Esophagus (tissue), 2 donors: ENCODE results near the gene IKZF4. TPM values are rescaled to one million over a fixed set of nuclear protein-coding genes. Genes with fewer than 3 reads are reported as not detected.

Source experiments
- H3K27ac ChIP-seq, 2 donors: one replicate each; pipeline ENCODE4 v1.5.1; 2013; ENCODE audit warnings: low read depth in 2 of 2, mild to moderate bottlenecking in 2 of 2, inconsistent platforms in 1 of 2, low read length in 1 of 2, moderate library complexity in 1 of 2
- H3K27me3 ChIP-seq, 2 donors: one replicate each; pipeline ENCODE4 v1.6.1; 2013; ENCODE audit warnings: low read length in 2 of 2, control low read depth in 1 of 2, mild to moderate bottlenecking in 1 of 2; ENCODE audit not compliant: insufficient read depth in 2 of 2, control insufficient read depth in 1 of 2
- H3K36me3 ChIP-seq, 2 donors: one replicate each; pipeline ENCODE4 v1.6.1; 2013; ENCODE audit warnings: low read length in 1 of 2; ENCODE audit not compliant: control insufficient read depth in 2 of 2, insufficient read depth in 2 of 2
- H3K4me1 ChIP-seq, 2 donors: one replicate each; pipeline ENCODE4 v1.6.1; 2013; ENCODE audit warnings: low read length in 1 of 2; ENCODE audit not compliant: control insufficient read depth in 2 of 2, insufficient read depth in 2 of 2
- H3K4me3 ChIP-seq, 2 donors: one replicate each; pipeline ENCODE4 v1.5.1; 2013; ENCODE audit warnings: low read length in 2 of 2, mild to moderate bottlenecking in 2 of 2, low read depth in 1 of 2, moderate library complexity in 1 of 2
- H3K9me3 ChIP-seq, 2 donors: one replicate each; pipeline ENCODE4 v1.6.1; 2013; ENCODE audit warnings: mild to moderate bottlenecking in 2 of 2, low read depth in 1 of 2, low read length in 1 of 2, moderate library complexity in 1 of 2; ENCODE audit not compliant: control insufficient read depth in 2 of 2, insufficient read depth in 1 of 2
- WGBS, 2 donors: extraction: QIAGEN DNeasy Blood & Tissue Kit; methylation state at CpG; one replicate each; pipeline ENCODE4 v1.1.7; 2013; 5-methylcytosine and 5-hydroxymethylcytosine counted together
- polyA plus RNA-seq, 2 donors: library from polyadenylated mRNA; stranded (reverse); fragments of 200-250 nt; gene quantifications; one replicate each; pipeline ENCODE4 v1.2.3, GENCODE V29; 2013
- donor health status: healthy with polysubstance abuse.
- donor health status: Bipolar disorder and iron deficiency.

IKZF4 gene
- polyA plus RNA-seq, 2 donors: 1.5 TPM

DNA sequence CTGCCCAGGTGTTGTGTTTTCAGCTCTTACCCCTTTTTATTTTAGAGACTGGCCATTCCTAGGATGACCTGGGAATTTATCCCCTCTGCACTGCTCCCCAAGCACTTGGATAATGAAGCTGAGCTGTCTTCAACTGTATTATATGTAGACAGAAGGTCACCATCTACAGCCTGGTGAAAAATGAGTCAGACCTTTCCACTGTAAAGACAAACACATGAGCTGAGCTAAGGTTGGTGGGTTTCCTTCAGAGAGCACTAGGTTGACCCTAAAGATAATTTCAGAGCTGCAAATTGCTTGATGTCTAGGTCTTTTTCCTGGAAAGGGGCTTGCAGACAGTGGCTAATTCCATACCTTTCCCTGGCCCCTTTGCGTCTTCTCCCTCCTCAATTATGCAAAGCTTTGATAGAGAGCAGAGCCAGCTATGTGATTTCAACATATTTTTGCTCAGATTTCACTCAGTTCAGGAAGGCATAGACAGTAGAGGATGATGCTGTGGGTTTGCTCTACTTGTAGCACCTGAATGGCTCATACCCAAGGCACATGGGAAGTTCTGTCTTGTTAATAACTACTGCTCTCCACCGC is 9.2 kb upstream of the IKZF4 start:
- H3K4me3 ChIP-seq: no peak overlapping the region
- no peaks in the 10 kb centered on the region for H3K36me3 ChIP-seq
- H3K27ac ChIP-seq: no peak overlapping the region
- 90 to 95% methylated on average over 2 of the region's 2 CpGs for WGBS, 2 donors
- no peaks in the 10 kb centered on the region for H3K27me3 ChIP-seq
- no peaks in the 10 kb centered on the region for H3K9me3 ChIP-seq
- H3K4me1 ChIP-seq: peaks cover 0 to 2% of the 10 kb centered on the region in 2 donors

DNA sequence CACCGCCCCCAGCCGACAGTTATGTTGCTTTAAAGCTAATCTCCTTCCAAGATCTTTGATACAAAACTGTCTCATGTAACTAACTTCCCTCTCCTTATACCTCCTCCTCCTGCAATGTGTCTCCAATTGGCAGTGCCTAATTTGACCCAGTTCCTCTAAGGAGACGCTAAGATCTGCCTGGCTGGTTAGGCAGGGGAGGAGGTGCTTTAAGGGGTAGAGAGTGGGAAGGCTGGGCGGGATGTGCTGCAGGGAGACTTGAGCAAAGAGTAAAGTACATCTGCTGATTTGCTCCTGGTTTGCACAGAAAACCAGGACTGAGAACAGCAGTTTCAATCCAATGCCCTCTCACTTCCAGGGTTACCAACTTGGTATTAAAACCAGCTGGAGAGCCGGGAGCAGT is 7.4 kb upstream of the IKZF4 start:
- Histone ChIP-seq H3K4me1 (peaks cover 0 to 2% of the 10 kb centered on the region in 2 donors), H3K4me3 (no peak overlapping the region), H3K9me3 (no peaks in the 10 kb centered on the region), H3K36me3 (no peaks in the 10 kb centered on the region), H3K27ac (peak overlapping the region; percentile 11 to 34), H3K27me3 (no peaks in the 10 kb centered on the region)
- 84 to 88% methylated on average over 5 of the region's 5 CpGs for WGBS, 2 donors

DNA sequence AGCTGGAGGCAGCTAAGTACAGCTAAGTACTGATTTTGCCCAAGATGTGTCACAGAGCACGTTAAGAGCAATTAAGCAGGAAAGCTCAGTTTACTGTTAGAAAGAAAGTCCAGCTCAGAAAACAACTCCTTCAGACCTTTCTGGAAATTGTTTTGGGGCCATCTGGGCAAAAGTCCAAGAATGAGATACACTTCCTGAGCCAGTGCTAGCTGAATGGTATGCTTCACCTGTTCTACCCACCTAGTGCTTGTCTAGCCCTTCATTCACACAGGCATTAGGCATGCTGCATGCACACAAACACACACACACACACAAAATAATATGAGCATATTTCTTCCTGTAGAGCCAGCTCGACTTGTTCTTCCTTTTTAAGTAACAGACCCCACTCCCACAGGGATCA is 6.6 kb upstream of the IKZF4 start:
- H3K4me1 ChIP-seq: peaks cover 0 to 2% of the 10 kb centered on the region in 2 donors
- WGBS, 2 donors: 37 to 44% methylated on average over 2 of the region's 2 CpGs
- no peak overlapping the region for H3K4me3 ChIP-seq
- no peaks in the 10 kb centered on the region for H3K9me3 ChIP-seq
- H3K27me3 ChIP-seq: no peaks in the 10 kb centered on the region
- H3K36me3 ChIP-seq: no peaks in the 10 kb centered on the region
- H3K27ac ChIP-seq: peak overlapping the region in 1 of 2 donors; percentile 15

DNA sequence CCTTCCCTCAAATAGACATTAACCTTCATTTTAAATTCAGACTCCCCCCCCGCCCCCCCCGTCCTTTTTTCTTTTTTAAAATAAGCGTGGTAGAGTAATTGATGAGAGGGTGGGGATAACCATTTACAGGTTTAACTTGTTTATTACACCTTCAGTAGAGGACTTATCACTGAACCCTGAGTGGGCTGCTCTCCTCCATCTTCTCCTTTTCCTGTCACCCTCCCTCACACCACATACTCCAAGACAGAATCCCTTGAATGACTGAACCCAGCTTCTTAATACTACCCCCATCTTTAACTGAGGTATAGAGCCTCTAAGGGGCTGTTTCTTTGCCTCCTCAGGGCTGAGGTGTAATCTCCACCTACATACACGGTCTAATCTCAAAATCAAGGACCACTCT is 3.7 kb upstream of the IKZF4 start:
- H3K27ac ChIP-seq: no peak overlapping the region
- peaks cover 0 to 6% of the 10 kb centered on the region in 2 donors for H3K4me1 ChIP-seq

DNA sequence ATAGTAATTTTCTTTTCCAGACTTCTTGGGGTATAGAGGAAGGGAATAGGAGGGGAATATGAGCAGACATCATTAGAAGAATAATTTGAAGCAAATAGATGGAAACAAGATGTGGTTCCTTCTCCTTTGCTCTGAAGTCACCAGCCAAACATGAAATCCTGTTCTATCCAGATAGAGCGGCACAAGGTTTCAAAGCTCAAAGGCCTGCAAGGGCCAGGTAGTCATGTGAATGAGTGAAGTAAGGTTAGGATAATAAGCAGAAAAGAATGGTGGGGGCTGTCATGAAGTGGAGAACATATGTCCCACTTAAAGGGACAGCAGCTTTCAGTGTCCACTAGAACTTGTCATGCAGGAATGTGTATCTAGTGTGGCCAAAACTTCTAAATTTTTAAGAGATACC is 2.5 kb upstream of the IKZF4 start:
- H3K27ac ChIP-seq: no peak overlapping the region

More for the DNA sequence above, 3.7 kb upstream of the IKZF4 start:
- Histone ChIP-seq H3K27me3 (no peaks in the 10 kb centered on the region), H3K36me3 (no peaks in the 10 kb centered on the region), H3K4me3 (no peak overlapping the region), H3K9me3 (no peaks in the 10 kb centered on the region)
- 83 to 86% methylated on average over 4 of the region's 4 CpGs for WGBS, 2 donors

DNA sequence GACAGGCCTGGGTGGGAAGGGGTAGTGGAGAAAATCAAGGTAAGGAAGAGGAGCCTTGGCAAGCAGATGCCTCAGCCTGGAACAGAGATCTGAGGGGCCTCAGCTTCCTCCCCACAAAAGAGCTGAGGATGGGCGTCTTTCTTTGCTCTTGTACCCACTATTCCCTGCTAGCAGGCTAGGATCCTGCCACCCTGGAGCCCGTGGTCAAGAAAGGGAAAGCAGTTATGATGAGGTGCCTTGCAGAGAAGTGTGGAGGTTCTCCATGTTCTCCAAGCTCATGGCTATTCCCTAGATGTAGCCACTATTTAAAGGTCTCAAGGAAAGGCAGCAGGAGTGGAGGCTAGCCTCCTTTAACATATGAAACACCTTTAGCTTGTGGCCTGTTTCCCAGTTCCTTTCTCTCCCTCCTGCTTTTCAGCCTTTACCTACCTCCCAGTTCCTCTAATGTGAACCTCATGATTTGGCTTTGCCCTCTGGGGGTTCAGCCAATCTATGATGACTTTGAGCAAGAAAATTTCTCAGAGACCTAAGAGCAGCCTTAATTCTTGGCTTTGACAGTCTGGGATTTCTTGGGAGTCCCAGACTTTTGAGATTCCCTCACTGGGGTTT is 1.1 kb downstream of the IKZF4 start:
- Histone ChIP-seq H3K4me1 (peaks cover 0 to 6% of the 10 kb centered on the region in 2 donors), H3K4me3 (no peak overlapping the region), H3K27ac (peak overlapping the region; percentile 16 to 56), H3K36me3 (peaks cover 0 to 2% of the 10 kb centered on the region in 2 donors), H3K9me3 (no peaks in the 10 kb centered on the region), H3K27me3 (no peaks in the 10 kb centered on the region)
- 51 to 52% methylated on average over 2 of the region's 2 CpGs for whole genome bisulfite sequencing, 2 donors

More for the DNA sequence above, 2.5 kb upstream of the IKZF4 start:
- Histone ChIP-seq H3K36me3 (no peaks in the 10 kb centered on the region), H3K4me3 (no peak overlapping the region), H3K4me1 (peaks cover 0 to 6% of the 10 kb centered on the region in 2 donors), H3K27me3 (no peaks in the 10 kb centered on the region), H3K9me3 (no peaks in the 10 kb centered on the region)
- 97 to 100% methylated on average over 1 of the region's 1 CpG for WGBS, 2 donors

DNA sequence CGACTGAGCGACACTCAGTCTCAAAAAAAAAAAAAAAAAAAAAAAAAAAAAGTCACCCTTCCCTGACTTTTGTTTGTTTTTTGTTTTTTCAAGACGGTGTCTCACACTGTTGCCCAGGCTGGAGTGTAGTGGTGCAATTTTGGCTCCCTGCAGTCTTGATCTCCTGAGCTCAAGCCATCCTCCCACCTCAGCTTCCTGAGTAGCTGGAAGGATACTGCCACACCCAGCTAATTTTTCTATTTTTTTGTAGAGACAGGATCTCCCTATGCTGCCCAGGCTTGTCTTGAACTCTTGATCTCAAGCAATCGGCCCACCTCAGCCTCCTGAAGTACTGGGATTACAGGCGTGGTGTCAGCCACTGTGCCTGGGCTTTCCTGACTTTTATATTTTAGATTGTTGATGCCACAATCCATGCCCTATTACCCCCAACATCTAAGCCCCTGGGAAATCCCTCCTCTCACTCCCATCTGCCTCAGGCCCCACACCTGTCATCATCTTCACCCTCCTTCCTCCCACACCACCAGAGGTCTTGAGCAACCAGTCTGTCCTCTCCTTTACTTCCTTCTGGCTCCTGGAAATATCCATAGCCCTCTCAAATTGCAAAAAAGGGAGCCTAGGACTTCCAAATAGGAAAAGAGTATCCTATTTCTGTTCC is 7.8 kb downstream of the IKZF4 start:
- Histone ChIP-seq H3K4me1 (no peaks in the 10 kb centered on the region), H3K4me3 (no peak overlapping the region), H3K9me3 (no peaks in the 10 kb centered on the region), H3K27ac (peak overlapping the region; percentile 76 to 88), H3K36me3 (peaks cover 6 to 15% of the 10 kb centered on the region in 2 donors), H3K27me3 (no peaks in the 10 kb centered on the region)
- 46 to 72% methylated on average over 4 to 5 of the region's 5 CpGs for WGBS, 2 donors

DNA sequence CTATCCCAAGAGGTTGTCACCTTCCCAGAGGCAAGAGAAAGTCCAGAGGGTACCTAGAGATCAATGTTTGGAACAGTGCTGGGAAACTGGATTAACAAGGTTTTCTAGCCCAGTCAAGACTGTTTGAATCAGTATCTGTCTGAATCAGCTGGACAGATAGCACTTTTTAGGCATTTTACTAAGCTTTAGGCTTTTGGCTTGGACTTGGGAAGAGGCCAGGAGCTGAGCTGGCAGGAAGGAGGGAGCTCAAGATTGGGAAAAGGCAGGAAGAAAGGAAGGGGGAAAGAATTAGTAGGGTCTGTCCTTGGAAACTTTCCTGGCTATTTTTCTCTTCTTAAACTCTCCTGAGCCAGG is 8.3 kb downstream of the IKZF4 start:
- Histone ChIP-seq H3K36me3 (peaks cover 6 to 15% of the 10 kb centered on the region in 2 donors), H3K9me3 (no peaks in the 10 kb centered on the region), H3K4me3 (no peak overlapping the region), H3K27ac (peak overlapping the region; percentile 76 to 88), H3K27me3 (no peaks in the 10 kb centered on the region), H3K4me1 (no peaks in the 10 kb centered on the region)

DNA sequence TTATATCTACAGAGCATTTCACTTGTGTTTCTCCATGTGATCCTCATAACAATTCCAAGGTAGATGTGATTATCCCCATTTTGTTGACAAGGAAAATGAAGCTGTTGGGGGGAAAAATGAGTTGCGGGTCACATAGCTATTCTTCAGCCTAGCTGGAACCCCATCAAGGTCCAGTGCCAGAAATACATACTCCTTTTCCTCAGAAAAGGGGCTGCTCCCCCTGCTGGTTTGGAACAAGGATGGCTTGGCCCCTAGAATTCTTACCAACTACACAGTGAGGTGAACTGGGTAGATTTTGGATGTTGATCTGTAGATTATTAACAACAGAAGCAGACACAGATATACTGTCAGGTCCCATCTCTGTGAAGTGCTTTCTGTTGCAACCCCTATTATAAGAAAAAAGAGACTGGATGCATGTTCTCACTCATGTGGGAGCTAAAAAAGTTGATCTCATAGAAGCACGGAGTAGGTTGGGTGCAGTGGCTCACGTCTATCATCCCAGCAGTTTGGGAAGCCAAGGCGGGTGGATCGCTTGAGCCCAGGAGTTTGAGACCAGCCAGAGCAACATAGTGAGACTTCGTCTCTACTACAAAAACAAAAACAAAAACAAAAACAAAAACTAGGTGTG is 8.9 kb downstream of the IKZF4 start:
- 82 to 83% methylated on average over 6 of the region's 6 CpGs for WGBS, 2 donors
- Histone ChIP-seq H3K36me3 (peaks cover 6 to 19% of the 10 kb centered on the region in 2 donors), H3K27ac (peak overlapping the region in 1 of 2 donors; percentile 76), H3K4me3 (no peak overlapping the region), H3K9me3 (no peaks in the 10 kb centered on the region), H3K4me1 (no peaks in the 10 kb centered on the region), H3K27me3 (no peaks in the 10 kb centered on the region)
